ENCODE results near the gene SLC9A4. TPM values are rescaled to one million over a fixed set of nuclear protein-coding genes. Genes with fewer than 3 reads are reported as not detected.

SLC9A4 gene
- total and polyA plus RNA-seq, 2 donors (not counting 1 experiment from before 2014, with no cell fraction given): 0.20 TPM; not detected in 1

GRCh38 chr2:102505290-102505689, 32.3 kb downstream of the SLC9A4 start:
- Mint-ChIP-seq H3K27me3 (peaks cover 16% of the 10 kb centered on the region), H3K4me1 (peaks cover 14% of the 10 kb centered on the region), H3K27ac (no peak overlapping the region), H3K9me3 (ENCODE audit: insufficient read depth) (peaks cover 6% of the 10 kb centered on the region), H3K4me3 (no peak overlapping the region)
- peaks cover 0 to 8% (median 4%) of the 10 kb centered on the region in 3 donors for H3K9me3 ChIP-seq (ENCODE audit: control extremely low read depth in 1 of 3, control insufficient read depth in 2 of 3, insufficient read depth in 1 of 3, low read length in 2 of 3)
- H4K20me1 ChIP-seq (ENCODE audit: control insufficient read depth, insufficient read depth, low read length, poor library complexity, severe bottlenecking): no peaks in the 10 kb centered on the region
- no peak overlapping the region for H3K9ac ChIP-seq (ENCODE audit: low read length)
- ChIA-PET POLR2A (no interaction called here), CTCF (no interaction called here)
- H3K79me2 ChIP-seq (ENCODE audit: control insufficient read depth, insufficient read depth, low read length): no peaks in the 10 kb centered on the region
- no peak overlapping the region for H3K4me3 ChIP-seq (ENCODE audit: control extremely low read depth in 1 of 5, extremely low read depth in 1 of 5, insufficient read depth in 1 of 5, low read depth in 2 of 5, low read length in 4 of 5)
- intact Hi-C loops (cut with micrococcal nuclease): no loop called here
- WGBS (ENCODE audit: insufficient coverage): 85% methylated on average over 10 of the region's 10 CpGs
- no peaks in the 10 kb centered on the region for H3K36me3 ChIP-seq (replicated peaks in 1 of 2; ENCODE audit: control extremely low read depth in 1 of 2, control insufficient read depth in 1 of 2, extremely low read depth in 1 of 2, insufficient read depth in 2 of 2, low read length in 1 of 2)
- DNase-seq (no peak), ATAC-seq (ENCODE audit: low read depth) (no peak)
- H3K27ac ChIP-seq (ENCODE audit: low read length in 2 of 2): no peak overlapping the region
- peaks cover 0 to 21% (median 3%) of the 10 kb centered on the region in 4 experiments for H3K27me3 ChIP-seq (replicated peaks in 1 of 4; ENCODE audit: control extremely low read depth in 1 of 4, control insufficient read depth in 3 of 4, insufficient read depth in 4 of 4, low read length in 3 of 4)
- no peak overlapping the region for H2AFZ ChIP-seq (ENCODE audit: insufficient read depth, low read depth, low read length, poor library complexity, severe bottlenecking)
- H3K4me1 ChIP-seq (ENCODE audit: control insufficient read depth in 2 of 2, insufficient read depth in 2 of 2, low read length in 2 of 2): peaks cover 13 to 18% of the 10 kb centered on the region in 2 donors
- no peak for TF ChIP-seq EZH2 (IDR thresholded peaks at IDR 0.05; ENCODE audit: borderline replicate concordance, insufficient read depth, low read depth, low read length, poor library complexity, severe bottlenecking)
- TF ChIP-seq CTCF (IDR thresholded peaks at IDR 0.05): no peak
- no peak overlapping the region for H3K4me2 ChIP-seq (replicated peaks; ENCODE audit: low read depth, low read length, poor library complexity, severe bottlenecking)

DNA sequence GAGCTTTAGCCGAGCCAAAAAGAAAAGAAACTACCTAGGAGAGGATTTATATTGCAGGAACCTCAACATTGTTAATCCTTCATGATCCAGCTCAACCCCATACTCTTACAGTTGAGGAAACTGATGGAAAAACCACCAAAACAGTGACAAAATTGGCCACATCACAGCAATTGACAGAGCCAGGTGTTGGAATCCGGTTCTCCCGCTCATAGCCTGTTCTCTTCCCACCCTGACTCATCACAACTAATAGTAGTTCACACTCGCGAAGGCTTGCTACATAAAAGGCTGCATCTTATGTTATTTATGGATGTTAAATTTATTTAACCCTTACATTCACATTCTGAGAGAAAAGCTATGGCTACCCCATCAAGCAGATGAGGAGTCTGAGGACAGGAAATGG, 33.7 kb downstream of the SLC9A4 start:
- Histone ChIP-seq H3K9ac (ENCODE audit: low read length) (no peak overlapping the region), H3K4me3 (ENCODE audit: control extremely low read depth in 1 of 5, extremely low read depth in 1 of 5, insufficient read depth in 1 of 5, low read depth in 2 of 5, low read length in 4 of 5) (no peak overlapping the region), H2AFZ (ENCODE audit: insufficient read depth, low read depth, low read length, poor library complexity, severe bottlenecking) (no peak overlapping the region), H3K27me3 (replicated peaks in 1 of 4; ENCODE audit: control extremely low read depth in 1 of 4, control insufficient read depth in 3 of 4, insufficient read depth in 4 of 4, low read length in 3 of 4) (peaks cover 0 to 21% (median 5%) of the 10 kb centered on the region in 4 experiments), H4K20me1 (ENCODE audit: control insufficient read depth, insufficient read depth, low read length, poor library complexity, severe bottlenecking) (no peaks in the 10 kb centered on the region), H3K27ac (ENCODE audit: low read length in 2 of 2) (no peak overlapping the region), H3K9me3 (ENCODE audit: control extremely low read depth in 1 of 3, control insufficient read depth in 2 of 3, insufficient read depth in 1 of 3, low read length in 2 of 3) (peaks cover 0 to 7% (median 6%) of the 10 kb centered on the region in 3 donors), H3K4me1 (ENCODE audit: control insufficient read depth in 2 of 2, insufficient read depth in 2 of 2, low read length in 2 of 2) (peaks cover 13 to 18% of the 10 kb centered on the region in 2 donors), H3K4me2 (replicated peaks; ENCODE audit: low read depth, low read length, poor library complexity, severe bottlenecking) (no peak overlapping the region), H3K79me2 (ENCODE audit: control insufficient read depth, insufficient read depth, low read length) (no peaks in the 10 kb centered on the region), H3K36me3 (replicated peaks in 1 of 2; ENCODE audit: control extremely low read depth in 1 of 2, control insufficient read depth in 1 of 2, extremely low read depth in 1 of 2, insufficient read depth in 2 of 2, low read length in 1 of 2) (no peaks in the 10 kb centered on the region)
- no CpG with 5 or more reads among the region's 5 CpGs for WGBS (ENCODE audit: insufficient coverage)
- DNase-seq: no peak
- Mint-ChIP-seq H3K27me3 (peaks cover 13% of the 10 kb centered on the region), H3K27ac (no peak overlapping the region), H3K9me3 (ENCODE audit: insufficient read depth) (peaks cover 6% of the 10 kb centered on the region), H3K4me1 (peaks cover 14% of the 10 kb centered on the region), H3K4me3 (no peak overlapping the region)
- ATAC-seq (ENCODE audit: low read depth): no peak
- POLR2A ChIA-PET: no interaction called here
- TF ChIP-seq EZH2 (IDR thresholded peaks at IDR 0.05; ENCODE audit: borderline replicate concordance, insufficient read depth, low read depth, low read length, poor library complexity, severe bottlenecking) (no peak), CTCF (IDR thresholded peaks at IDR 0.05) (no peak)
- intact Hi-C loops (cut with micrococcal nuclease): no loop called here
- CTCF ChIA-PET: no interaction called here

Measured in B cell (primary cell).